K562 (cell line): ENCODE results near the gene CLSTN1. TPM values are rescaled to one million over a fixed set of nuclear protein-coding genes. Genes with fewer than 3 reads are reported as not detected.

ENCODE experiments used
- BCOR ChIP-seq: fragments of 450-650 bp; IDR thresholded peaks from 2 replicates; pipeline ENCODE4 v1.6.1; 2016
- CBX1 ChIP-seq: sonication (generic); IDR thresholded peaks from 2 replicates; pipeline ENCODE4 v1.6.1; 2016; ENCODE audit warnings: antibody characterized with exemption, low read depth, mild to moderate bottlenecking
- DACH1 ChIP-seq: fragments of 450-650 bp; IDR thresholded peaks from 2 replicates; pipeline ENCODE4 v1.6.1; 2018; ENCODE audit not compliant: partially characterized antibody
- DIDO1 ChIP-seq: fragments of 450-650 bp; IDR thresholded peaks from 2 replicates; pipeline ENCODE4 v1.6.1; 2016; ENCODE audit warnings: low read depth, missing biosample characterization, missing genetic modification characterization
- DMBX1 ChIP-seq: fragments of 250-450 bp; sonication (Bioruptor Pico); IDR thresholded peaks from 2 replicates; pipeline ENCODE4 v1.8.0; 2022; ENCODE audit warnings: inconsistent platforms, mild to moderate bottlenecking, moderate library complexity, borderline replicate concordance
- HDAC3 ChIP-seq: fragments of 450-650 bp; IDR thresholded peaks from 2 replicates; pipeline ENCODE4 v1.6.1; 2018; ENCODE audit warnings: borderline replicate concordance, mild to moderate bottlenecking, moderate library complexity; ENCODE audit not compliant: partially characterized antibody
- HMG20B ChIP-seq: fragments of 250-450 bp; sonication (Bioruptor Pico); IDR thresholded peaks from 2 replicates; pipeline ENCODE4 v1.5.0; 2021; ENCODE audit warnings: mild to moderate bottlenecking
- JUNB ChIP-seq: fragments of 450-650 bp; formaldehyde crosslinking; conservative IDR thresholded peaks from 2 replicates; pipeline ENCODE4 v1.4.0; 2020; ENCODE audit warnings: mild to moderate bottlenecking
- NEUROD1 ChIP-seq: fragments of 150-350 bp; IDR thresholded peaks from 2 replicates; pipeline ENCODE4 v1.6.1; 2014; ENCODE audit warnings: borderline replicate concordance, low read length, low read depth; ENCODE audit not compliant: partially characterized antibody
- SMARCE1 ChIP-seq: fragments of 450-650 bp; IDR thresholded peaks from 2 replicates; pipeline ENCODE4 v1.7.1; 2016; ENCODE audit warnings: mild to moderate bottlenecking
- SP1 ChIP-seq: sonication (generic); formaldehyde crosslinking; IDR thresholded peaks from 2 replicates; pipeline ENCODE4 v1.8.1; 2022; ENCODE audit warnings: mild to moderate bottlenecking, missing genetic modification reagents
- ZBTB8A ChIP-seq: fragments of 450-650 bp; IDR thresholded peaks from 2 replicates; pipeline ENCODE4 v1.6.1; 2018; ENCODE audit warnings: mild to moderate bottlenecking, moderate library complexity; ENCODE audit not compliant: partially characterized antibody
- ZNF589 ChIP-seq: fragments of 200-800 bp; sonication (Bioruptor generic); IDR thresholded peaks from 2 replicates; pipeline ENCODE4 v1.6.1; 2016; ENCODE audit warnings: low read depth, missing genetic modification characterization, missing compliant biosample characterization
- ZNF696 ChIP-seq: fragments of 250-450 bp; sonication (Bioruptor Pico); conservative IDR thresholded peaks from 2 replicates; pipeline ENCODE4 v1.4.0; 2020; ENCODE audit warnings: mild to moderate bottlenecking, moderate library complexity
- polyA plus RNA-seq, 8 experiments: library from polyadenylated mRNA; depleted of rRNA in 4 of 8; stranded (reverse) in 5 of 8; unstranded in 3 of 8; fragments of >200 nt; fragmentation: Nextera tagmentation in 2 of 8; fragmentation: Illumina TruSeq in 1 of 8; extraction: Ambion mirVana in 2 of 8; extraction: Trizol in 1 of 8; gene quantifications; 2 replicates each; pipeline versions ENCODE4 v1.2.1 to v1.2.3, GENCODE V29; 2011 to 2014; ENCODE audit warnings: inconsistent platforms in 1 of 8, missing spikeins in 1 of 8
- total RNA-seq, 7 experiments: library from RNA; depleted of rRNA in 6 of 7; stranded (reverse); fragments of >200 nt in 6 of 7; fragmentation: Illumina TruSeq in 2 of 7; extraction: Trizol in 2 of 7; gene quantifications; 2 replicates each; pipeline versions ENCODE4 v1.2.1 to v1.2.3, GENCODE V29; 2011 to 2021; ENCODE audit warnings: low replicate concordance in 1 of 7
- TF ChIP-seq, protein P1 (sequence below): sonication (generic); formaldehyde crosslinking; IDR thresholded peaks from 2 replicates; pipeline ENCODE4 v1.8.0; 2022; ENCODE audit warnings: mild to moderate bottlenecking, missing genetic modification reagents
- TF ChIP-seq, protein P2 (sequence below), 2 experiments: fragments of 450-650 bp; IDR thresholded peaks; 2 replicates each; pipeline ENCODE4 v1.6.1; 2016

Gene CLSTN1
- total and polyA plus RNA-seq, 9 of the 15 experiments (the other 6 are each of a cell fraction or from before 2014, with no cell fraction given), result 1.1 to 32.5 (median 13.3) TPM

- TF ChIP-seq DIDO1 (tag) (no peak), DACH1 (no peak), SMARCE1 (no peak), CBX1 (0 out of 2 replicates have a peak, but pooled peaks have one; percentile 16), DMBX1 (CRISPR knock-in tag) (no peak), SP1 (CRISPR knock-in tag) (peak; percentile 2; the same call in 1 of the 2 replicates), ZNF696 (no peak), HDAC3 (no peak), JUNB (no peak), BCOR (no peak), ZNF589 (no peak), NEUROD1 (no peak), ZBTB8A (no peak), HMG20B (CRISPR knock-in tag) (no peak)
- TF ChIP-seq, protein P1, sequence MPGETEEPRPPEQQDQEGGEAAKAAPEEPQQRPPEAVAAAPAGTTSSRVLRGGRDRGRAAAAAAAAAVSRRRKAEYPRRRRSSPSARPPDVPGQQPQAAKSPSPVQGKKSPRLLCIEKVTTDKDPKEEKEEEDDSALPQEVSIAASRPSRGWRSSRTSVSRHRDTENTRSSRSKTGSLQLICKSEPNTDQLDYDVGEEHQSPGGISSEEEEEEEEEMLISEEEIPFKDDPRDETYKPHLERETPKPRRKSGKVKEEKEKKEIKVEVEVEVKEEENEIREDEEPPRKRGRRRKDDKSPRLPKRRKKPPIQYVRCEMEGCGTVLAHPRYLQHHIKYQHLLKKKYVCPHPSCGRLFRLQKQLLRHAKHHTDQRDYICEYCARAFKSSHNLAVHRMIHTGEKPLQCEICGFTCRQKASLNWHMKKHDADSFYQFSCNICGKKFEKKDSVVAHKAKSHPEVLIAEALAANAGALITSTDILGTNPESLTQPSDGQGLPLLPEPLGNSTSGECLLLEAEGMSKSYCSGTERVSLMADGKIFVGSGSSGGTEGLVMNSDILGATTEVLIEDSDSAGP (CRISPR knock-in tag), result 0 out of 2 replicates have a peak, but pooled peaks have one; percentile 18
- TF ChIP-seq, protein P2, sequence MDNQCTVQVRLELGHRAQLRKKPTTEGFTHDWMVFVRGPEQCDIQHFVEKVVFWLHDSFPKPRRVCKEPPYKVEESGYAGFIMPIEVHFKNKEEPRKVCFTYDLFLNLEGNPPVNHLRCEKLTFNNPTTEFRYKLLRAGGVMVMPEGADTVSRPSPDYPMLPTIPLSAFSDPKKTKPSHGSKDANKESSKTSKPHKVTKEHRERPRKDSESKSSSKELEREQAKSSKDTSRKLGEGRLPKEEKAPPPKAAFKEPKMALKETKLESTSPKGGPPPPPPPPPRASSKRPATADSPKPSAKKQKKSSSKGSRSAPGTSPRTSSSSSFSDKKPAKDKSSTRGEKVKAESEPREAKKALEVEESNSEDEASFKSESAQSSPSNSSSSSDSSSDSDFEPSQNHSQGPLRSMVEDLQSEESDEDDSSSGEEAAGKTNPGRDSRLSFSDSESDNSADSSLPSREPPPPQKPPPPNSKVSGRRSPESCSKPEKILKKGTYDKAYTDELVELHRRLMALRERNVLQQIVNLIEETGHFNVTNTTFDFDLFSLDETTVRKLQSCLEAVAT (IDR thresholded peaks at IDR 0.05), result no peak
Measured at GRCh38 chr1:9716404-9717192, 107.2 kb downstream of the CLSTN1 start (continued).
